Mucosa of stomach (tissue), 1 donor: ENCODE results near the gene MAN1C1.

Experiments used
- H3K27me3 ChIP-seq: one replicate; pipeline ENCODE4 v1.7.0; 2013; ENCODE audit warnings: mild to moderate bottlenecking, low read length; ENCODE audit not compliant: control insufficient read depth, insufficient read depth
- H3K36me3 ChIP-seq: one replicate; pipeline ENCODE4 v1.7.0; 2013; ENCODE audit warnings: low read length; ENCODE audit not compliant: control insufficient read depth, insufficient read depth
- H3K4me1 ChIP-seq: one replicate; pipeline ENCODE4 v1.7.0; 2013; ENCODE audit warnings: mild to moderate bottlenecking, low read length; ENCODE audit not compliant: control insufficient read depth, insufficient read depth
- H3K4me3 ChIP-seq: one replicate; pipeline ENCODE4 v1.7.0; 2013; ENCODE audit warnings: low read length
- H3K9ac ChIP-seq: one replicate; pipeline ENCODE4 v1.7.0; 2013; ENCODE audit warnings: mild to moderate bottlenecking, low read length, moderate library complexity
- H3K9me3 ChIP-seq: one replicate; pipeline ENCODE4 v1.7.0; 2013; ENCODE audit warnings: mild to moderate bottlenecking, low read length, moderate library complexity; ENCODE audit not compliant: control insufficient read depth
- donor health status: Pancreatic carcinoma.

The MAN1C1 gene

GRCh38 chr1:25768999-25769398, 152.4 kb downstream of the MAN1C1 start:
- Histone ChIP-seq H3K9ac (no peak overlapping the region), H3K9me3 (no peaks in the 10 kb centered on the region), H3K27me3 (no peaks in the 10 kb centered on the region), H3K36me3 (no peaks in the 10 kb centered on the region), H3K4me3 (no peak overlapping the region), H3K4me1 (peaks cover 45% of the 10 kb centered on the region)

DNA sequence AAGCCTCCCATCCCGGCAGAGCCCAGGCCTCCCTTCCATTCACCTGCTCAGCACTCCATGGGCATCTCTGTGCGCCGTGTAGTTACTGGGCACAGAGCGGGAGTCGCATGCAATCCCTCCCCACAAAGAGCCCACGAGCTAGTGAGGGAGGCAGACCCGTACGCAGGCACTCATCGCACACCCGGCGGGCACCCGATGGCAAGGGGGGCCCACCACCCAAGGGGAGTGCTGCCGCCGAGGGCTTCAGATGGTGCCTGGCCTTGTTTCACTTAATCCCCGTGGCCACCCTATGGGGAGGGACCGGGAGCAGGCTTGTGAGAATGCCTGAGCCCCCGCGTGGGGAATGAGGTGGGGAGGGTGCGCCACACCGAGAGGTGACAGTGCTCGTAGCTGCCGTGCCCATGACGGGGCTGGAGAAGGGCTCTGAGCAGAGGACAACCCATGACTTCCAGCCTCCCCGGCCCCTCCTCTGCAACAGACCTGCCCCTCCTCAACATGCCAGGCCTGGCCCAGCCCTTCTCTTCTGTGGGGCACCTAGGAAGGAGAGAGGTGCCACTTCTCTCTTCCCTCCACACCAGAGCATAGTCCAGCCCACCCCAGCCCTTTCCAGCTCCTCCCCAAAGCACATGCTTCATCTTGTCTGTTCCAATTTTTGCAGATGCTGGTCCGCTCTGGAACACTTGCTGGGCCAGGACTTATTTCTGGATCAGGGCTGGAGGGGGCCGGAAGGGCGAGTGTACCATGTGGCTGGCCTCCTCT, 153.2 kb downstream of the MAN1C1 start:
- peaks cover 53% of the 10 kb centered on the region for H3K4me1 ChIP-seq
- no peaks in the 10 kb centered on the region for H3K36me3 ChIP-seq
- H3K9me3 ChIP-seq: no peaks in the 10 kb centered on the region
- H3K9ac ChIP-seq: no peak overlapping the region
- no peaks in the 10 kb centered on the region for H3K27me3 ChIP-seq
- H3K4me3 ChIP-seq: no peak overlapping the region

GRCh38 chr1:25770541-25771220, 154.1 kb downstream of the MAN1C1 start:
- peaks cover 62% of the 10 kb centered on the region for H3K4me1 ChIP-seq
- no peaks in the 10 kb centered on the region for H3K36me3 ChIP-seq
- no peak overlapping the region for H3K4me3 ChIP-seq
- no peaks in the 10 kb centered on the region for H3K9me3 ChIP-seq
- no peaks in the 10 kb centered on the region for H3K27me3 ChIP-seq
- no peak overlapping the region for H3K9ac ChIP-seq

DNA sequence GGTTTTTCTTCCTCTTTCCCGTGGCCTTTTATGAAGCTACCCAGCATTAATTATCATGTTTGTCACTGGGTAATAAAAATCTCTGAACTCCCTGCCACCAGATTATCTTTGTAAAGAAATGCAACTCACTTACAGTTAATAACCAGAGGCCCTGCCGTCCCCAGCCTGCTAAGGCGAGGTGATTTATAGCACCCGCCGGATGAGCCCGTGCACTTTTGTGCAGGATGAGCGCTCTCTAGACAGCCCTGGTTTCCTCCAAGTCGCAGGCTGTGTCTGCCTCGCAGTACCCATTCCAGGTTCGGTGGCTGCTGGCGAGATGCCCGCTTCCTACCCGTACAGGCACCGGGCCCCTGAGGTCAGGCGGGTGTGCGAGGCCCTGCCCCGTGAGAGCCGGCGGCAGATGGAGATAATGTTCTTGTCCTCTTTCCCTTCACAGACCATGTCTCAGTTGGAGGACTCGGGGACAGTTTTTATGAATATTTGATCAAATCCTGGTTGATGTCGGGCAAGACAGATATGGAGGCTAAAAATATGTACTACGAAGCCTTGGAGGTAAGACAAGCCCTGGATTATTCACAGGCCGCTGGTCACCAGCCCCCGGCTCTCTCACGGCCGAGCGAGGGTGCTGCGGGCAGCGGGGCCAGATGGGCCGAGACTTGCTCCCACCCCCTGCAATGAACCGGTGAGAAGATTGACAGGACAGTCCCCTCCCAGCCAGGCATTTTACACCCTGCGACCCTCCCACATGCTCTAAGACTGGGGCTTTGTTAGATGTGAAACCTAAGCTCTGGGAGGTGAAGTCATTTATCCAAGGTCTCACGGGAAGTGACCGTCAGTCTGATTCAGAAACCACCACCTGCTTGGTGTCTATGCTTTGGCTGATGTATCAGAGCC, 154.9 kb downstream of the MAN1C1 start:
- H3K27me3 ChIP-seq: no peaks in the 10 kb centered on the region
- no peaks in the 10 kb centered on the region for H3K36me3 ChIP-seq
- no peaks in the 10 kb centered on the region for H3K9me3 ChIP-seq
- H3K4me1 ChIP-seq: peaks cover 64% of the 10 kb centered on the region
- H3K9ac ChIP-seq: no peak overlapping the region
- no peak overlapping the region for H3K4me3 ChIP-seq

- Histone ChIP-seq H3K27me3 (no peaks in the 10 kb centered on the region), H3K4me1 (peaks cover 59% of the 10 kb centered on the region), H3K9me3 (no peaks in the 10 kb centered on the region), H3K36me3 (no peaks in the 10 kb centered on the region), H3K9ac (no peak overlapping the region), H3K4me3 (no peak overlapping the region)
These were observed 155.6 kb downstream of the MAN1C1 start for GRCh38 chr1:25772164-25772563.

DNA sequence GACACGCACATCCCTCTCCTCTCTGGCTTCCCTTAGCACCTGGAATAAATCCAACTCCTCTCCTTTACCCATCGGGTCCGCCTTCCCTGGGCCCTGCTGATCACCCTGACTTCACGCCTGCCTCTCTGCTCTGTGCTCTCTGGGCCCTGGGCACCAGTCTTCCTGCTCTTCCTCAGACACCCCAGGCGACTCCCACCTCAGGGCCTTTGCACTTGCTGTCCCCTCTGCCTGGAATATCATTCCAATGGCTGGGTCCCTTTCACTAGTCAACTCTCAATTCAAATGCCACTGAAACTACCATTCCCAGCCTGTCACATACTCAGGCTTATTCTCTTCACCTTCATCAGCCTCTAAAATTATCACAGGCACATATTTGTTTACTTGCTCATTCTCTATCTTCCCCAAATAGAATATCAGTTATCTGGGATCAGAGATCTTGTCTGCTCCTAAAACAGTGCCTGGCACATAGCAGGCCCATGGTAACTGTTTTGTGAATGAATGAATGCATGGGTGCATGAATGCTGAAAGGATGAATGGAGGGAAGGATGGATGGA, 156.2 kb downstream of the MAN1C1 start:
- no peaks in the 10 kb centered on the region for H3K27me3 ChIP-seq
- no peaks in the 10 kb centered on the region for H3K36me3 ChIP-seq
- H3K9ac ChIP-seq: no peak overlapping the region
- no peak overlapping the region for H3K4me3 ChIP-seq
- H3K4me1 ChIP-seq: peaks cover 59% of the 10 kb centered on the region
- no peaks in the 10 kb centered on the region for H3K9me3 ChIP-seq

DNA sequence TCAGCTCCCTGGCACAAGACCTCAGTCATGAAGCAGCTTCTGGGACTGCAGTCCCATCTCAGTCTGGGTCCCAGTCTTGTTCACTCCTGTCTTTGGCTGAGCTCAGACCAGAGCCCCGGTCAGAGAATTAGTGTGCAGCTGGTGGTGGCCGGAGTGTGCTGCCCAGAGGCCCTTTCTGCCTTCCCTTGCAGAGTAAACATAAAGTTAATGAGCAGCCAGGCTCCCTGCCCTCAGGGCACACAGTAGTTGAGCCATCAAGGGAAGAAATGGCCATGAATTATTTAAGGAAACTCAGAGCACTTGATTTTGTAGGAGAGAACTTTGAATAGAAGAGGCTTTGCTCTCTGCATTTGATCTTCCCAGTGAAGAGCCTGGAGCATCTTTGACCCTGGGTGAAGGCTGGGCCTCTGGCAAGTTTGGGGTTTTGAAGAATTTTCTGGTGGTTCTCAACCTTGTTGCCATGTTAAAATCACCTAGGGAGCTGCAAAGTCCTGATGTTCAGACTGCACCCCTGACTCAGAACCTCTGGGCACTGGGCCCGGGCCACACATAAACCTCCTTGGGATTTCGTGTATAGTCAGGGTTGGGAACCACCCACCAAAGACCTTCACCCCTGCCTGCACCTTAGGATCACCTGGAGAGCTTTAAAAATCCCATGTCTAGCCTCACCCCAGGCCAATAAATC, 157.0 kb downstream of the MAN1C1 start:
- Histone ChIP-seq H3K9me3 (no peaks in the 10 kb centered on the region), H3K4me1 (peaks cover 59% of the 10 kb centered on the region), H3K36me3 (no peaks in the 10 kb centered on the region), H3K9ac (peak overlapping the region; percentile 33), H3K4me3 (no peak overlapping the region), H3K27me3 (no peaks in the 10 kb centered on the region)

DNA sequence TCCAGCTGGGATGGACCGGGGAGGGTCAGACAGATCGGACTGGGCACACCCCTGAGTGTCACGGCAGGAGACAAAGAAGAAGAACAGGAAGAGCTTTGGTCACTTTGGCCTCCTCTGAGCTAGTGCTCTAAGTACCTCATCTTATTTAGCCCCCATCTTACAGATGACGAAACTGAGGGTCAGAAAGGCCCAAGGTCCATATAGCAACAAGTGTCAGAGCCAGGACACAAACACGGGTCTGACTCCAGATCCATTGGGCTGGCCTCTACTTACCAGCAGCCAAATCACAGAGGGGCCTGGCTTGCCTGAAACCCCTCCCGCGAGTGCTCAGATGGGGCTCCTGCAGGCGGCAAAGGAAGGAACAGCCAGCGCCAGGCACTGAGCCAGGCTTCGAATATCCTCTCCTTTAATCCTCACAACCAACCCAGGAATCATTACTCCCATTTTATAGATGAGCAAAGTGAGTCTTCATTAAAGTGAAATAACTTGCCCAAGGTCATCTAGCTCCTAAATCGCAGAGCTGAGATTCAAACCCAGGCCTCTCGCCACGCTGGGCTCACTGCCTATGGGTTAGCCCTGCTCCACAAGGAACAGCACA, 157.7 kb downstream of the MAN1C1 start:
- H3K36me3 ChIP-seq: no peaks in the 10 kb centered on the region
- peaks cover 59% of the 10 kb centered on the region for H3K4me1 ChIP-seq
- H3K4me3 ChIP-seq: no peak overlapping the region
- no peaks in the 10 kb centered on the region for H3K27me3 ChIP-seq
- no peak overlapping the region for H3K9ac ChIP-seq
- no peaks in the 10 kb centered on the region for H3K9me3 ChIP-seq

DNA sequence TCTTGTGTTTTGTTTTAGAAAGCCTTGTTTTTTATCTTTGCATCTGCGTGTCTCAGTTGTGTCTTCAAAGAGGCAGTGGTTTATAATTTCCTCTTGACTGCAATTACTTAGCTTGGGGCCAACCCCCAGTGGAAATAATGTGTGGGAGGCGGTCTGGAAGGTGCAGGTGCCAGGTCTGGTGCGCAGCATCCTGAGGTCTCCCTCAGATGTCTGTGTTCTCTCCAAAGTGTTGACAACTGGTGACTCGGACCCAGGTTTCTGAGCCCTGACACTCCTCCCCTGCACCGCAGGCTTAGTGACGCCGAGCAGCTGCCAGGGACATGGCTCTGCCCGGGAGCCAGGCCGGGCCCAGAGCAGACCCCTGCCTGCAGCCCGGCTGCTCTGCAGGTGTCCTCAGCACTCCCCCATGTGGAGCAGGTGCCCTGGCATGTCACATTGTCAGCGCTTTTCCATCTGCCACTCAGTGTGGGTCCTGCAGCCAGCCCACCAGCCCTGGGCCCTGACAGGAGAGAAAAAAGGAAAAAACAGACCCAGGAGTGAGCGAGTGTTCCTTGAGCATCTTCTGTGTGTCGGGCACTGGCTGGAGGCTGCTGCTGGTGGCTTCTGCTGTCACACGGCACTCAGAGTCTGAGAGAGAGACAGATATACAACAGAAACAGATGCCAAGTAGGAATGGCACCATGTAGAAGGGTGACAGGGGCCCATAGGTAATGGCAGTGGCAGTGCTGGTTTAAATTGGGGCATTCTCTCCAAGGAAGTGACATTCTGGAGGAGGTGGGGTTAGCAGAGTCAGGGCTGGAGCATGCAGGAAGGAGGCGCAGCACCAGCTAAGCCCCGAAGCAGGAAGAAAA, 158.6 kb downstream of the MAN1C1 start:
- H3K9me3 ChIP-seq: no peaks in the 10 kb centered on the region
- no peak overlapping the region for H3K4me3 ChIP-seq
- H3K27me3 ChIP-seq: no peaks in the 10 kb centered on the region
- H3K4me1 ChIP-seq: peaks cover 60% of the 10 kb centered on the region
- no peaks in the 10 kb centered on the region for H3K36me3 ChIP-seq
- H3K9ac ChIP-seq: no peak overlapping the region

DNA sequence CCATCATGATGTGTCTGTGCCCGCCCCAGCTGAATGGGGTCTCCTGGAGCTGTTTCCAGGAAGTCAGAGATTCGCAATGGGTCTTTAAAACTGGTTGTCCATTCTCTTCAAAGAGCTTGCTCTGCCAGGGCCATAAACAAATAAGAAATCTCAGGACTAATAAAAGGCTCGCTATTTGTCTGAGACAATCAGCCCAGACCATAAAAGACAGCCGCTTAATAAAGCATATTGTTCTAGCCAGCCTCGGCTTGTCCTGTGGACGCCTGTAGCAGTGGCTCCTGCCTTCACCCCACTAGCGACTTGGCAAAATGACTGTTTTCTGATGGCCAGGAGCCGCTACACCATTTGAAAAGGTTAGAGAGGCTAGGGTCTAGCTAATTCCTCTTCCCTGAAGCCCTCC, 162.8 kb downstream of the MAN1C1 start:
- Histone ChIP-seq H3K9ac (no peak overlapping the region), H3K27me3 (no peaks in the 10 kb centered on the region), H3K36me3 (no peaks in the 10 kb centered on the region), H3K4me1 (peaks cover 36% of the 10 kb centered on the region), H3K9me3 (no peaks in the 10 kb centered on the region), H3K4me3 (no peak overlapping the region)
